Hematopoietic multipotent progenitor cell (in vitro differentiated cells): ENCODE measurements around the gene MSI2. TPM values are rescaled to one million over a fixed set of nuclear protein-coding genes. Genes with fewer than 3 reads are reported as not detected.
A peak's percentile ranks its signal among the peaks of the same experiment; 100 is the strongest.

ENCODE experiments used
- DNase-seq, 3 donors: peaks; one replicate each; pipeline ENCODE4 v3.0.0-alpha.2; 2011 to 2015; ENCODE audit warnings: low read depth in 2 of 3, low spot score in 2 of 3
- total RNA-seq: library from RNA; depleted of rRNA; stranded (reverse); fragments of >200 nt; gene quantifications from one replicate; pipeline ENCODE4 v1.2.3, GENCODE V29; 2012

Gene MSI2
- total RNA-seq, 1 donor, result 241 TPM

GRCh38 chr17:57313097-57313835, 56.9 kb downstream of the MSI2 start:
- no peak for DNase-seq

GRCh38 chr17:57315061-57316015, 59.0 kb downstream of the MSI2 start:
- DNase-seq, result no peak

GRCh38 chr17:57316361-57316760, 60.0 kb downstream of the MSI2 start:
- DNase-seq, result no peak

- no peak for DNase-seq
Observed at GRCh38 chr17:57317079-57317478, 60.8 kb downstream of the MSI2 start.

GRCh38 chr17:57318913-57319312, 62.6 kb downstream of the MSI2 start:
- DNase-seq, result no peak

GRCh38 chr17:57319806-57320205, 63.5 kb downstream of the MSI2 start:
- DNase-seq, result no peak

GRCh38 chr17:57323391-57323790, 67.1 kb downstream of the MSI2 start:
- DNase-seq, result no peak

GRCh38 chr17:57324060-57324459, 67.7 kb downstream of the MSI2 start:
- DNase-seq, result no peak

- no peak for DNase-seq
Observed at GRCh38 chr17:57324631-57325030, 68.3 kb downstream of the MSI2 start.

- DNase-seq, result no peak
Observed at GRCh38 chr17:57326336-57326735, 70.0 kb downstream of the MSI2 start.

GRCh38 chr17:57326764-57327163, 70.4 kb downstream of the MSI2 start:
- DNase-seq, result no peak

- no peak for DNase-seq
Observed at GRCh38 chr17:57327176-57327970, 71.0 kb downstream of the MSI2 start.

- no peak for DNase-seq
Observed at GRCh38 chr17:57328109-57328882, 72.0 kb downstream of the MSI2 start.

GRCh38 chr17:57329380-57330214, 73.3 kb downstream of the MSI2 start:
- no peak for DNase-seq

GRCh38 chr17:57330587-57330986, 74.3 kb downstream of the MSI2 start:
- DNase-seq, result no peak

- no peak for DNase-seq
Observed at GRCh38 chr17:57331423-57331822, 75.1 kb downstream of the MSI2 start.

- DNase-seq, result no peak
Observed at GRCh38 chr17:57332501-57332900, 76.2 kb downstream of the MSI2 start.

GRCh38 chr17:57335195-57335792, 79.0 kb downstream of the MSI2 start:
- no peak for DNase-seq

GRCh38 chr17:57337390-57337789, 81.1 kb downstream of the MSI2 start:
- peak in 1 of 3 donors; percentile 13 for DNase-seq
